Stomach (tissue), 9 donors: Measurements from ENCODE around the gene POLA2. TPM values are rescaled to one million over a fixed set of nuclear protein-coding genes. Genes with fewer than 3 reads are reported as not detected.

Experiments used
- DNase-seq, 2 donors: peaks; one replicate each; pipeline versions ENCODE4 v3.0.0 to v3.0.0-alpha.2; 2013 to 2019
- H3K27ac ChIP-seq, 5 donors: fragments of 200-600 bp in 4 of 5; sonication (generic) in 4 of 5; one replicate each; pipeline ENCODE4 v1.5.1; 2013 to 2019; ENCODE audit warnings: mild to moderate bottlenecking in 1 of 5, moderate library complexity in 1 of 5
- H3K27me3 ChIP-seq, 3 donors: fragments of 200-600 bp; sonication (generic); one replicate each; pipeline ENCODE4 v1.5.1; 2017 to 2019; ENCODE audit warnings: mixed run types in 1 of 3
- H3K36me3 ChIP-seq, 4 donors: fragments of 200-600 bp; sonication (generic); 1 replicate in 3 of 4; 2 replicates in 1 of 4; pipeline ENCODE4 v1.5.1; 2016 to 2019
- H3K4me1 ChIP-seq, 4 donors: fragments of 200-600 bp; sonication (generic); one replicate each; pipeline ENCODE4 v1.5.1; 2016 to 2019
- H3K4me3 ChIP-seq, 4 donors: fragments of 200-600 bp; sonication (generic) in 3 of 4; one replicate each; pipeline ENCODE4 v1.5.1; 2016 to 2019; ENCODE audit warnings: mild to moderate bottlenecking in 1 of 4
- H3K9me3 ChIP-seq, 4 donors: fragments of 200-600 bp; sonication (generic); one replicate each; pipeline ENCODE4 v1.5.1; 2016 to 2019
- EP300 ChIP-seq: sonication (generic); formaldehyde crosslinking; IDR thresholded peaks from one replicate; pipeline ENCODE4 v1.6.1; 2017; ENCODE audit warnings: antibody characterized with exemption
- POLR2A ChIP-seq, 4 donors: fragments of 450-650 bp; IDR thresholded peaks; one replicate each; pipeline ENCODE4 v1.6.1; 2016; ENCODE audit warnings: antibody characterized with exemption in 4 of 4, control low read depth in 2 of 4, mild to moderate bottlenecking in 1 of 4, moderate library complexity in 1 of 4
- POLR2AphosphoS5 ChIP-seq, 3 donors: sonication (generic); formaldehyde crosslinking; IDR thresholded peaks; one replicate each; pipeline ENCODE4 v1.6.1; 2016; ENCODE audit warnings: antibody characterized with exemption in 3 of 3
- WGBS, 5 donors: extraction: QIAGEN DNeasy Blood & Tissue Kit in 3 of 5; methylation state at CpG; one replicate each; pipeline versions ENCODE4 v1.1.5 to v1.1.7; 2013 to 2018; 5-methylcytosine and 5-hydroxymethylcytosine counted together
- intact Hi-C: fragments of 100-400 bp; cut with DNase I; formaldehyde crosslinking; loops from one replicate; pipeline ENCODE4 v1.15.1; 2023; ENCODE audit warnings: low total_unique reads
- polyA plus RNA-seq, 3 donors: library from polyadenylated mRNA; stranded (reverse); fragments of 200-250 nt; gene quantifications; one replicate each; pipeline ENCODE4 v1.2.3, GENCODE V29; 2013
- total RNA-seq, 5 donors: library from RNA; depleted of rRNA; stranded (reverse); fragments of >200 nt; gene quantifications; one replicate each; pipeline versions ENCODE4 v1.1.0 to v1.2.3, GENCODE V29; 2014 to 2016
- TF ChIP-seq, protein P1 (sequence below), 7 experiments: fragments of 450-650 bp in 4 of 7; fragments of 200-600 bp in 3 of 7; sonication (generic) in 3 of 7; IDR thresholded peaks; one replicate each; pipeline ENCODE4 v1.5.1; 2016 to 2019; ENCODE audit warnings: antibody characterized with exemption in 7 of 7, control low read depth in 2 of 7, mild to moderate bottlenecking in 1 of 7
- donor health status: healthy with polysubstance abuse.
- donor health status: Bipolar disorder and iron deficiency.
- donor health status: healthy.

Gene POLA2
- total and polyA plus RNA-seq, 8 donors = 1.7 to 17.0 (median 9.4) TPM

DNA sequence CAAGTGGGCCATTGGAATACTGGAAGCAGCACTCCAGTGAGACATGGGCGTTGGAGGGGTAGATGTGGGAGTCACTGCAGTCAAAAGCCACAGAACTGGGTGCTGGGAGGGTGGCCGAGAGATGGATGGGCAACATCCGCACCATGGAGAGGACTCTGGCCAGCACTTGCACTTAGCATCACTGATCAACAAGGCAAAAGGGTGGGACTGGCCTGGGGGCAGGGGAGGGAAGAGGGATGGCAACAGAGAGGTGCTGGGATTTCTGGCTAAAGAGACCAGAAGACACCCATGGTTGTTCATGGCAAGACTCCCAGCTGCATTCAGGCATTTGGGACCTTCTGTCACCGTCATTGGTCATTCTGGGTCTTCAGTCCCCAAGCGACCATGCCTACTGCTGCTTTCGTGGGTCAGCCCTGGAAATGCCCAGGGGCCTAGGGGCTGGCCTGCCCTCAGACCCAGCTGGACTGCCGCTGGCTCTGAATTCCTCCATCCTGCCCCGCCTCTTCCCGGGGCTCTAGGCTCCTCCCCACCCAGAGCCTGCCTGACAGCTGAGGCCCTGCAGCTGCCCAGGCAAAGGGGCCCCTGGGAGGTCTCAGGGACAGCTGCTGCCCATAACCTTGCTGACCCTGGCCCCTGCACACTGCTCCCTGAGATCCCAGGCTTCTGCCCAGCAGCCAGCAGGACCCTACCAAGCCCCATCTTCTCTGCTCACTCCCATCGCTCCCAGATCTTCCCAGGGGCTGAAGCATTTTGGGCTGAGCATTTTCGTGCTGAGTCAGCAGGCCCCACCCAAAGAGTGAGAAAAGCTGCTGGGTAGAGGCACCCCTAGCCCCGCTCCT is 39.9 kb downstream of the POLA2 start:
- peak in 1 of 2 donors; percentile 83 for DNase-seq
- intact Hi-C loops = no loop called here
- peak overlapping the region; percentile 18 to 60 (median 52) for H3K27ac ChIP-seq

DNA sequence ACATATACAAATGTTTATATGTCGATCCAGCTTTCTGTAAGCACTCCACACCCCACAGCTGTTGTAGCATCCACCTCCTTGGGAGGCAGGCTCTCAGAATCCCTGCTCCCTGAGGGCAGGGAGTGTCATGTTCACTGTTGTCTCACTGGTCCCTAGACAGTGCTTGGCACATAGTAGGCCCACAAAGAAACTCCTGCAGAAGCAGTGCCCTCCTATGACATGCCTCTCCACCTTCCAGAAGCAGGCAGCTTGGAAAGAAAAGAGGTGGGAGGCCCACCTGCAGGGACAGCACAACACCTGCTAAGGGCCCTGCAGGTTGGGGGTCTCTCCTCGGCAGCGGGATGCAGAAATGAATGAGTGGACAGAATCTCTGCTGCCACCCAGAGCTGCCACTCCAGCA is 41.8 kb downstream of the POLA2 start:
- Histone ChIP-seq H3K27me3 (no peaks in the 10 kb centered on the region), H3K36me3 (peaks cover 0 to 4% (median 0%) of the 10 kb centered on the region in 4 donors), H3K4me1 (peaks cover 54 to 76% (median 60%) of the 10 kb centered on the region in 4 donors), H3K4me3 (no peak overlapping the region), H3K27ac (peak overlapping the region in 1 of 5 donors; percentile 7), H3K9me3 (no peaks in the 10 kb centered on the region)
- intact Hi-C loops = no loop called here
- 83 to 96% (median 92%) methylated on average over 3 of the region's 3 CpGs for WGBS, 5 donors
- no peak for DNase-seq
- TF ChIP-seq EP300 (no peak), POLR2AphosphoS5 (IDR thresholded peaks at IDR 0.05) (no peak), POLR2A (IDR thresholded peaks at IDR 0.05) (no peak)
- TF ChIP-seq, protein P1, sequence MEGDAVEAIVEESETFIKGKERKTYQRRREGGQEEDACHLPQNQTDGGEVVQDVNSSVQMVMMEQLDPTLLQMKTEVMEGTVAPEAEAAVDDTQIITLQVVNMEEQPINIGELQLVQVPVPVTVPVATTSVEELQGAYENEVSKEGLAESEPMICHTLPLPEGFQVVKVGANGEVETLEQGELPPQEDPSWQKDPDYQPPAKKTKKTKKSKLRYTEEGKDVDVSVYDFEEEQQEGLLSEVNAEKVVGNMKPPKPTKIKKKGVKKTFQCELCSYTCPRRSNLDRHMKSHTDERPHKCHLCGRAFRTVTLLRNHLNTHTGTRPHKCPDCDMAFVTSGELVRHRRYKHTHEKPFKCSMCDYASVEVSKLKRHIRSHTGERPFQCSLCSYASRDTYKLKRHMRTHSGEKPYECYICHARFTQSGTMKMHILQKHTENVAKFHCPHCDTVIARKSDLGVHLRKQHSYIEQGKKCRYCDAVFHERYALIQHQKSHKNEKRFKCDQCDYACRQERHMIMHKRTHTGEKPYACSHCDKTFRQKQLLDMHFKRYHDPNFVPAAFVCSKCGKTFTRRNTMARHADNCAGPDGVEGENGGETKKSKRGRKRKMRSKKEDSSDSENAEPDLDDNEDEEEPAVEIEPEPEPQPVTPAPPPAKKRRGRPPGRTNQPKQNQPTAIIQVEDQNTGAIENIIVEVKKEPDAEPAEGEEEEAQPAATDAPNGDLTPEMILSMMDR (IDR thresholded peaks at IDR 0.05) = no peak

More for the DNA sequence above, 39.9 kb downstream of the POLA2 start:
- no peaks in the 10 kb centered on the region for H3K27me3 ChIP-seq
- TF ChIP-seq, protein P1 (IDR thresholded peaks at IDR 0.05) = no peak
- TF ChIP-seq POLR2AphosphoS5 (IDR thresholded peaks at IDR 0.05) (no peak), EP300 (no peak)
- 51 to 66% (median 57%) methylated on average over 12 of the region's 12 CpGs for WGBS, 5 donors
- peaks cover 0 to 14% (median 11%) of the 10 kb centered on the region in 4 donors for H3K36me3 ChIP-seq
- H3K4me3 ChIP-seq = no peak overlapping the region
- peaks cover 59 to 76% (median 68%) of the 10 kb centered on the region in 4 donors for H3K4me1 ChIP-seq
- no peaks in the 10 kb centered on the region for H3K9me3 ChIP-seq

DNA sequence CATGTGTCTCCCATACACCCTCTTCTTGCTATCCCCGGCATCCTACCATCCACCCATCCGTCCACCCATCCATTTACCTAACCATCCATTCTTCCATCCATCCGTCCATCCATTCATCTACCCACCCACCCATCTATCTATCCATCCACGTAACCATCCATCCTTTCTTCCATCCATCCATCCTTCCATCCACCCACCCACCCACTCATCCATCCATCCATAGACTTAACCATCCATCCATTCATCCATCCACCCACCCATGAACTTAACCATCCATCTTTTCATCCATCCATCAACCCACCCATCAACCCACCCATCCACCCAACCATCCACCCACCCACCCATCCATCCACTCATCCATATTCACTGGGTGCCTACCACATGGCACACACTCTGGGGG is 42.3 kb downstream of the POLA2 start:
- DNase-seq = no peak
- H3K9me3 ChIP-seq = no peaks in the 10 kb centered on the region
- TF ChIP-seq POLR2AphosphoS5 (IDR thresholded peaks at IDR 0.05) = no peak
- no peak for TF ChIP-seq POLR2A (IDR thresholded peaks at IDR 0.05)
- TF ChIP-seq EP300 = no peak
- TF ChIP-seq, protein P1 (IDR thresholded peaks at IDR 0.05) = no peak
- 92 to 100% (median 99%) methylated on average over 4 of the region's 4 CpGs for WGBS, 5 donors
- no peaks in the 10 kb centered on the region for H3K36me3 ChIP-seq
- no peak overlapping the region for H3K4me3 ChIP-seq
- peaks cover 55 to 76% (median 60%) of the 10 kb centered on the region in 4 donors for H3K4me1 ChIP-seq
- H3K27ac ChIP-seq = peak overlapping the region in 3 of 5 donors; percentile 10 to 79 (median 66)
- intact Hi-C loops = no loop called here
- H3K27me3 ChIP-seq = no peaks in the 10 kb centered on the region

DNA sequence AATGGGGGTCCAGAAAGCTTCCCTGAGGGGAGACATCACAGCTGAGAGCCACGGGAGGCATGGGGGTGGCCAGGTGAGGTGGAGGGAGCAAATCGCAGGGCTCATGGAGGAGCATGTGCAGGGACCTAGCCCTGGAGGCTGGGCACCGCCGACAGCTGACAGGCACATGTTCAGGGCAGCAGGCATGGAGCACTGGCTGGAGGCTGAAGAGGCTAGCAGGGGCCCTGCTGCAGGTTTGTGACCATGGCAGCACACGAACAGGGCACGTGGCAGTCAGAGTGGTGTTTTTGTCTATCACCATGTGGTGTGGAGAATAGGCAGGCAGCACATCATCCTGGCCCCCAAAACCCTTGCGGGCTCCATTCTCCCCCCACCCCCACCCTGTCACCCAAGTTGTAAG is 42.9 kb downstream of the POLA2 start:
- H3K27me3 ChIP-seq = no peaks in the 10 kb centered on the region
- no peaks in the 10 kb centered on the region for H3K9me3 ChIP-seq
- peak overlapping the region; percentile 10 to 79 (median 74) for H3K27ac ChIP-seq
- no peaks in the 10 kb centered on the region for H3K36me3 ChIP-seq
- H3K4me1 ChIP-seq = peaks cover 53 to 73% (median 57%) of the 10 kb centered on the region in 4 donors
- intact Hi-C loops = no loop called here
- no peak for DNase-seq
- no peak overlapping the region for H3K4me3 ChIP-seq
- 85 to 94% (median 87%) methylated on average over 7 of the region's 7 CpGs for WGBS, 5 donors
- TF ChIP-seq, protein P1 (IDR thresholded peaks at IDR 0.05) = no peak
- TF ChIP-seq EP300 (no peak), POLR2AphosphoS5 (IDR thresholded peaks at IDR 0.05) (no peak), POLR2A (IDR thresholded peaks at IDR 0.05) (no peak)
